Medulla oblongata (tissue), 1 donor: ENCODE measurements around the gene DPM2.

Experiments
- DNase-seq: peaks from one replicate; pipeline ENCODE4 v3.0.0-alpha.2; 2015; ENCODE audit errors: extremely low spot score

DPM2 gene

GRCh38 chr9:127899128-127899943, 38.3 kb downstream of the DPM2 start, which contains the start of gene ST6GALNAC6:
Gene ST6GALNAC6 (minus strand): TSS chr9:127899603. CDS start chr9:127897981, 1,622 bp downstream.
- peak; percentile 90 for DNase-seq

GRCh38 chr9:127898433-127899127, 39.1 kb downstream of the DPM2 start:
- no peak for DNase-seq

- peak; percentile 82 for DNase-seq
Observed at GRCh38 chr9:127897193-127897692, 40.4 kb downstream of the DPM2 start.

GRCh38 chr9:127896395-127897192, 41.1 kb downstream of the DPM2 start:
- no peak for DNase-seq

- DNase-seq, result no peak
Observed at GRCh38 chr9:127895811-127896210, 41.8 kb downstream of the DPM2 start.

DNA sequence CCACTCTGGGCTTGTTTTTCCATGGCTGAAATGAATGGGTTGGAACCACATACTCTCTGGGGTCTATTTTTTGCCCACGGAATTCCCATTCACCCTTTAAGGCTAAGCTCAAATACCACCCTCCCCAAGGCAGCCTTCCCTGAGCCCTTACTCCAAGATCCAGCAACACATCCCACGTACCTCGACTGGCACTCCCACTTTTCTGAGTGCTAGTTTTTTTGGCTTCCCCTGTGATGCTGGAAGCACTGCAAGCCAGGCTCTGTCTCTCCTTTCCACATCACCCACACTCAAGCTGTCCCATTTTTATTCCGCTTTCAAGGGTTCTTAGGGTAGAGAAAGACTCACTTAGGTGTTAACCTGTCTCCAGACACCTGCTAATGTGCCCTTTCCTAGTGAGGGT, 44.3 kb downstream of the DPM2 start:
- no peak for DNase-seq

GRCh38 chr9:127892831-127893230, 44.8 kb downstream of the DPM2 start:
- no peak for DNase-seq

DNA sequence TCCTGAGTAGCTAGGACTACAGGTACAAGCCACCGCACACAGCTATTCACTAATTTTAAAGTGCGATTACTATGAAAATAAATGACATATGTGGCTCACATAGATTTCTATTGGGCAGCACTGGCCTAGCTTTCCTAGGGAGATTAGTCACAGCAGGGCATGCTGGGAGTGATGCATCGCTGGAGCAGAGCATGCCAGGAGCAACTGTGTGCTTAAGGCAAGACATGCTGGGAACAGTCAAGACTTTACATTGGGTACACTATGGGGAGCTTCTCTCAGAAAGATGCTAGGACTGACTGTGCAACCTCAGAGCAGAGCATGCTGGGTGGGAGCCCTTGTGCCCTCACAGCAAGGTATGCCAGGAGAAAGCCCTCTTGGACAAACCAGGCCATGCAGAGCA, 47.6 kb downstream of the DPM2 start:
- DNase-seq, result no peak

DNA sequence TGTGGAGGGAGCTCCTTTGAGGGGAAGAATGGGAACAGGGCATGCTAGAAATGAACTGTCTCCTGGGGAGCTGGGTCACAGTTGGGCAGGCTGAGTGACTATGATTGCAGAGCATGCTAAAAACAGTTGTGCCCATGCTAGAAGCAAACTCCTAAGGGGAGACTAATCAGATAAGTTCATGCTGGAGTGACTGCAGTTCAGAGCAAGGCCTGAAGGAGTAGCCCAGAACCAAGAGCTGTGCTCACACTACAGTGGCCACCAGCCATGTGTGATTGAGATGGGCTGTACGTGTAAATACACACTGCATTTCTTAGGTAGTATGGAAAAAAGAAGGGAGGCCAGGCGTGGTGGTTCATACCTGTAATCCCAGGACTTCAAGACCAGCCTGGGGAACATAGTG, 49.9 kb downstream of the DPM2 start:
- no peak for DNase-seq

GRCh38 chr9:127886401-127886972, 51.2 kb downstream of the DPM2 start:
- DNase-seq, result no peak

DNA sequence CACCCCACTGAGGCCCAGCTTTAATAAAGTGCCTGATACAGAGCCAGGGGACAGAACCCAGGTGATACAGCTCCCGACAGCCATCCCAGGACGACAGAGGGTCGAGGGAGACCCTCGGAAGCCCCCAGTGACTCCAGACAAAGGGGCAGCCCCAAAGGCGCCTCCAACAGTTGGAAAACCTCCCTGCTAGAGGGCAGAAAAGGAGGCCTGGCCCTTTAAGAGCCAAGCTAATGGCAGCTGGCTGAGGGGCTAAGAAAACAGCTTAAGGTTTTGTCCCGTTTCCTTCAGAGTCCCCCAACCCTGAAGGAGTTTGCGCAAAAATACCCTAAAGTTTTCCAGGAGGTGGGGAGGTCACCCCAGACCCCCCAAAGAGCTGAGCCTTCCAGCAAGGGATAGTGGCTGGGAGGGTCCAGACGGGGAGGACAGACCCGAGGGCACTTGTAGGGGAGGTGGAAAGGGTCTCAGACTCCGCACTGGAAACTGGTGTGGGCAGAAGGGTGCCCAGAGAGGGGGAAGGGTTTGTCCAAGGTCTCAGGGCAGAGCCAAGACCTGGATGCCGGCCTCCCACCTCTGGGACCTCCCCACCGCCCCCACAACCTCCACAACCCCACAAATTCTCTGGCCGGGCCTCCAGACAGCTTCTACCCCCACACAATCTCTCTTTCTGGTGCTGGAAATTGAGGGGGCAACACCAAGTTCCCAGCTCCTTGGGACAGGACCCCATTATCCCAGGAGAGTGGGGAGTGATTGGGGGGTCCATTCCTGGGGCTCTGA, 52.0 kb downstream of the DPM2 start:
- no peak for DNase-seq
